GM21367 (cell line): ENCODE data around the gene ST6GAL1.

Source experiments
- ATAC-seq: cut with Tn5 transposase; IDR thresholded peaks from one replicate; pipeline ENCODE4 v1.9.1; 2021; ENCODE audit not compliant: unreplicated experiment

Gene ST6GAL1

DNA sequence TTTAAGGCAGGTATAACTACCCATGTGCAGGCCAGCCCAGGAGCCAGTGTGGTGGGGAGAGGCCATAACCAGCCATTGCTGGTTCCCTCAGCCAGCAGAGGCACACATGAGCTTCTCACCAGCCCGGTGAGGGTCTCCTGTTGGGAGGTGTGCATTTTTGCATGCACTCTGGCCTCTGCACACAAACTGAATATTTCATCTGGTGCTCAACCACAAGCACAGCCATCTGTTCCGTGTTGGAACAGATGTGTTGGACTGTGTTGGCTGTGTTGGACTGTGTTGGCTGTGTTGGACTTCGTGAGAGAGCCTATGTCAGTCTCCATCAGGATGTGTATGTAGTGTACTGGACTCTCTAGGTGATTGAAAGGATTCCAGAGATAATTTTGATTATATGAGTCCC, 141.8 kb downstream of the ST6GAL1 start:
- no peak for ATAC-seq

DNA sequence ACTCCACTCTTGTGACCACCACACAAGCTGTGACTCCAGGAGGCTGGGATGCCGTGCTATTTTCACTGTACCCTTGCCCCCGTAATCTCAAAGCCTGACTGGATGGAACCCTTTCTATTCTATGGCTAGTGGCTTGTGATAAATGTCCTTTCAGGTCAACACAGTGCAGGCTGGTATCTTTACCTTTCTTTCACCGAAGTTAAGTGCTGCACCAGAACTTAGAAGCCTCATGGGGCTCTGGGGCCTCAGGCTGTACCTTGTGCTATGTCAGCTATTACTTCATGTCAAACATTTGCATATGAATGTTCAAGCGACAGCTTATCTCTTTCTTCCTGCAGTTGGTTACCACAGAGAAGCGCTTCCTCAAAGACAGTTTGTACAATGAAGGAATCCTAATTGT, 142.2 kb downstream of the ST6GAL1 start:
- ATAC-seq: no peak

DNA sequence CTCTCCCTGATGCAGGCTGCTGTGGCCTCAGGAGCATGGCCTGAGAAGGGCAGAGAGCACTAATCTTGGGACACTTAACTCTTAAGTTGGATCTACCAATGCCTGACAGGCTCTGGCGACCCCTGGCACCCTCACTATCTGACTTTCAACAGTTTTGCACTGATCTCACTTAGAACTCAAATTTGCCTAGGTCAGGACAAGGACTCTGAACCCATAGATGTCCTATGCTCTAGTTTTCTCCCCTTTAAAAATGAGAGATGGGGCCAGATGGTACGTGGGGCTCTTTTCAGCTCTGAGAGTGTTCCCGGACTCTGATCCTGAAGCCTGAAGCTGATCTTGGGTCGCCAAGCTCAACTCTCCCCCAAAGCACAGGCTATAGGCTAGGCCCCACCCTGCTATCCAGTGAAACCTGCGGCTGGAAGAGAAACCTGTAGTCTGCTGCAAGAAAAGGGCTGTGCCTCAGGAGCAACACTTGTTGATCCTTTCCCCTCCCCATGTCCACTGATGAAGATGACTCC, 143.3 kb downstream of the ST6GAL1 start:
- ATAC-seq: no peak

DNA sequence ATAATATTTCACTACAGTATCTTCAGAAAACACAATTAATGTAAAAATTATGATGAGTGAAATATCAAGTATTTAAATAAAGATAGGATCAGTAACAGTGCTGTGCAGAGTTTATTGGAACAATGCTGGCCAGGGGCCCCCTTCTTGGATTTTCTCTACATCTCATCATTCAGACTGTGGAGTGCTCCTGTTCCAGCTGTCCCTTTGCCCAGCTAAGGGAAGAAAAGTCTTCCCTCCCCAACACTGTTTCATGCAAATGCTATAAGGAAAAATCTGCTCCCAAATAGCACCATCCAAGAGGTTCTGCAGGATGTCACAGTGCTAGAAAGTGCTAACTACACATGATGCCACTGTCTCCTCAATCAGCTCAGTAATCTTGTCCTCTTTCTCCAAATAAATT, 144.5 kb downstream of the ST6GAL1 start:
- ATAC-seq: no peak

DNA sequence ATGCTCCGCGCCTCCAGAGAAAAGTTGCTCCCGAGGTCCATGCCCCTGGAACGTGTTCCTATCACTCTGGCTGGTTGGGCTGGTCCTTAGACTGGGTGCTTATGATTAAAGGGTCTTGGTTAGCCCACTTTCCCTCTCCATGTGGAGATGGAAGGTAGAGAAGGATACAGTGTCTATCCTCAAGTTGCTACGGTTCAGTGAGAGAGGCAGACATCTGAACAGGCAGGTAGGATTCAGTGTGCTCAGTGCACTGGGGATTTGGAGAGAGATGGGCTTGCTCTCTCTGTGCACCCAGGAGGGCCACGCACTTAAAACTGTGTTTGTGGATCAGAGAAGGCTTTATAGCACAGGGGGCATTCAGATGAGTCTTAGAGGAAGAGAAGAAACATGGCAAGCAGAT, 146.0 kb downstream of the ST6GAL1 start:
- ATAC-seq: no peak

DNA sequence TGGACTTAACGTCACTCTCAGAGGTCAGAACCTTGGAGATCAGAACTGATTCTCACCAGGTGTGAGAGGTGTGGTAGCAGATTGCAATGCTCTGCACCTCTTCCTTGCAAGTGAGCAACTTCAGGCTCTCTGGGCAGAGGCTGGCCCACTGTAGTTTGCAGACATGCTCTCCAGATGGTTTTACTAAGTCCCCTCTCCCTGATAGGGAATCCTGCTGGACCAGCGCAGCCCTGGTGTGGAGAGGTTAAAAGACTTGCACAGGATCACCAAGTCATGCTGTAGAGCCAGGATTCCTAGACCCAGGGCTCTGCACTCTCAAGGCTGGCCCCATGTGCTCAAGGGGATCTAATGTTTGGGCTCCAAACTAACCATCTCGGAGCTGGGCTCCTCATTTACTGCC, 146.8 kb downstream of the ST6GAL1 start:
- ATAC-seq: no peak

DNA sequence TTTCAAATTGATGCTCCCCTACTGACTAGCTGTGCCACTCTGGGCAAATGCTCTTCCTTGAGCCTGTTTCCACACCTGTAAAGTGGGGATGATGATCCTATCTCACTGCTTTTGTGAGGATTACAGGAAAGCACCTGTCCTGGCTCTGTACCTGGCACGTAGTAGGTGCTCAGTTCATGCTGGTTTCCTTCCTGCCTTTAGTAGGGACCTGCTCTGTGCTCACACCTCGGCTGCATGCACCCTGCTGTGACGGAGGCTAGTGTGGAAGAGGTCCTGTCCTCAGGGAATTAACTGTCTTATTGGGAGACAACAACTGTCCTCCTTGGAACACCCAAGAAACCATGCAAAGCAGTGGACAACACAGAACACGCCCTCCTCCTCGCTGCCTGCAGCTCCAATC, 147.2 kb downstream of the ST6GAL1 start:
- no peak for ATAC-seq

DNA sequence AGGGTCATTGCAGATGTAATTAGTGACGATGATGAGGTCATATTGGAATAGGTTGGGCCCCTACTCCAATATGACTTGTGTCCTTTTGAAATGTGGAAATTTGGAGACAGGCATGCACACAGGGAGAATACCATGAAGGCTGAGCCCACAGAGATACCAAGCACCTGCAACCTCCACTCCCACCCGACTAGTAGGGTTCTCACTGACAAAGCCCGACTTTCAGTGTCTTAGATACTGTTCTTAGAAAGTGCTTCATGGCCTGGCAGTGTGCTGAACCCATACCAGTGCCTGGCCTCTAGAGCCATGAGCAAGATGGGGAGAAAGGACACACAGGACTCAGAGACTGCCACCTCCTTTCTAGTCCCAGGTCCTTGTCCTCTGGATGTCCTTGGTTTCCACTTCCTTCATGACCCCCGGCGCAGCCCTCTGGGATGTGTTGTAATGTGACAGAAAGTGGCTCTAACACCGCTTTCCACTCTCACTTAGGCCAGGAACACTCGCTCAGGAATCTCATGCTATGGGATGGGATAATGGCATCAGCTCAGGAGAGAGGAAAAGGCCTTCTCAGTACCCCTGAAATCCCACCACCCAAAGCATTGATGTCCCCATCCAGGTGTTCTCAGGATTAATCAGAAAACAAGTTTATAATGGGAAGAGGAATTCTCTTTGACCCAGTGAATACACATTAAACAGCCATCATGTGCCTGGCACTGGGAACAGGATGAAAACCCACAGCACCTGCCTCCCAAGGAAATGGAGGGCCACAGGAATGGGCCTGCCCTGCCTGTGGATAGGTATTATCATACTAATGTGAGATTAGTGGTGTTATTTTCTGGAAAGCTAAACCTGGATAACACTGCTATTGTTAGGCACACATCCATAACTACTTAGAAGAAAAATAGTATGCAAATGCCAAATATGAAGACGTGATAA, 149.0 kb downstream of the ST6GAL1 start:
- ATAC-seq: no peak

DNA sequence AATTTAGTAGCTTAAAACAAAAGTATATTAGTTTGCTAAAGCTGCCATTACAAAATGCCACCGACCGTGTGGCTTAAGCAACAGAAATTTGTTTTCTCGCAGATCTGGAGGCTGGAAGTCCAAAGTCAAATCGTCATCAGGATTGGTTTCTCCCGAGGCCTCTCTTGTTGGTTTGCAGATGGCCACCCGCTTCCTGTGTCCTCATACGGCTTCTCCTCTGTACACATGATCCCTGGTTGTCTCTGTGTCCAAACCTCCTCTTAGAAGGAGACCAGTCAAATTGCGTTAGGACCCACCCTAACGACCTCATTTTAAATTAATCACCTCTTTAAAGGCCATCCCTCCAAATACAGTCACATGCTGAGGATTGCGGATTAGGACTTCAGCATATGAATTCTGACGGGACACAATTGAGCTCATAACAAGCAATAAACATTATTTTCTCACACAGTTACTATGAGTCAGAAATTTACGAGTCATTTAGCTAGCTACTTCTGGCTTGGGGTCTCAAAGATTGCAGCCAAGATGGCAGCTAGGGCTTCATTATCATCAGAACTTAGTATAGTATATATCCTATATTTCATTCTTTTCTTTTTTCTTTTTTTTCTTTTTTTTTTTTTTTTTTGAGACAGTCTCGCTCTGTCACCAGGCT, 150.6 kb downstream of the ST6GAL1 start:
- no peak for ATAC-seq

DNA sequence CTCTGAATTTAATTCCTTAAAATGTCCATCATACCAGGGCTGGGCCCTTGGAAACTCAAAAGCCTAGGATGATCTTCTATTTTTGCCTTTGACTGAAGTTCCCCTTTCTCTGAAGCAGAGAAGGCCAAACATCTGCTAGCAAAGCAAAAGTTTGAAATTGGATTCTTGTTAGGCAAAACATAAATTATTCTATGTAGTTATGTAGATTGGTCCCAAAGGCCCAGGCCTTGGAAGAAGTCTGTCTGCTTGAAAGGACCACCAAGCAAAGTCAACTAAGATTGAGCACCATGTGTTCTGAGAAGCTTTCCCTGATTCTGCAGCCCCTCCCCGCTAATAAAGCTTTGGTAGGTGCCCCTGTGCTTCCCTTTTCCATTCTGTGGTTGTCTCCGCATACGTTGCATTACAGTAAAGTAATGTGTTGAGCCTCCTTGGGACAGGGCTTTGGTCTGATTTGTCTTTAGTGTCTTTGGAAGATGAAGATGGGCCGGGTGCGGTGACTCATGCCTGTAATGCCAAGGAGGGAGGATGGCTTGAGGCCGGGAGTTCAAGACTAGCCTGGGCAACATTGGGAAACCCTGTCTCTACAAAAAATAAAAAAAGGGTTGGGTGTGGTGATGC, 152.5 kb downstream of the ST6GAL1 start:
- ATAC-seq: no peak

DNA sequence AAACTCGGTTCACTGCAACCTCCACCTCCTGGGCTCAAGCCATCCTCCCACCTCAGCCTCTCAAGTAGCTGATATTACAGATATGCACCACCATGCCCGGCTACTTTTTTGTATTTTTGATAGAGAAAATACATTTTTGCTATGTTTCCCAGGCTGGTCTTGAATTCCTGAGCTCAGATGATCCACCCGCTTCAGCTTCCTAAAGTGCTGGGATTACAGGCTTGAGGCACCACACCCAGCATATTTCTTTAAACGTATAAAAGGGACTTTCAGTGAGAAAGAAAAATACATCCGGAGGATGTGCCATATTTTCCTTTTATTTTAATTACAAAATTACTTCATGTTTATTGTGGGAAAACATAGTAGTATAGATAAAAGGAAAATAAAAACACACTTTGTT, 153.8 kb downstream of the ST6GAL1 start:
- ATAC-seq: no peak

DNA sequence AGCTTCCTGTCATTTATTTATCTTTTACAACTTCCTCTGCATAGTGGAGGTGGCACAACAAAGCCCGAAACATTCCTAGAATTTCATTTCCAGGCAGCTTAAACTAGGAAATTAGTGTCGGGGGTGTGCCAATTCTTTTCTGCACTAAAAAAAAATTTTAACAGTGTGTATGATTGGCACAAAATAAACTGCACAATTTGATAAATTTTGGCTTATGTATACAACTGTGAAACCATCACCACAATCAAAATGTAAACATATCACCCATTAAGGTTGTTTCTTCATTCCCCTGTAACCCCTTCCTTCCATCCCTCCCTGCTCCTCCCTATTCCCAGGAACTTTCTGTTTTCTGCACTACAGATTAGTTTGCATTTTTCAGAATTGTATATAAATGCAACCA, 154.3 kb downstream of the ST6GAL1 start:
- ATAC-seq: no peak

DNA sequence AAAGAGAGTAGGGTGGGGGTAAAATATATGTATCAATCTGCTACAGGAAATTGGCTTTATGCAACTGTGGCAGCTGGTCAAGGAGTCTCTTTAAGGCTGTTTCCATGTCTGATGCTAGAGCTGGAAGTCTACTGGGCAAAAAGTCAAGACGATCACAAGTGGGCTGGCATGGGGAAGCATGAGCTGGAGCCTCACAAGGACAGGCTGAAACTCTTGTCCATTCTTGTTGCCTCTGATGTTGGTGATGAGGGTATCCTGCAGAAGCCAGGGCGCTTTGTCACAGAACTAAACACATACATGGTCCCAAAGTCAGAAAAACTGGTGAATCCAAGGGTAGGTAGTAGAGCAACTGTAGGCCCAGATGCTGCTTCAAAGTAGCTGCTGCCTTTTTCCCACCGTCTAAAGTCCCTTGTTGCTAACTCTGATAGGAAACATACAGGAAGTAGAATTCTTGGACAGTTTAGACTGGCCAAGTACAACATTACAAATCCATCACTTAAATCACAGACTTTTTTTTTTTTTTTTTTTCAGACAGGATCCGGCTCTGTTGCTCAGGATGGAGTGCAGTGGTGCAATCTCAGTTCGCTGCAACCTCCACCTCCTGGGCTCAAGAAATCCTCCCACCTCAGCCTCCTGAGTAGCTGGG, 154.8 kb downstream of the ST6GAL1 start:
- no peak for ATAC-seq

DNA sequence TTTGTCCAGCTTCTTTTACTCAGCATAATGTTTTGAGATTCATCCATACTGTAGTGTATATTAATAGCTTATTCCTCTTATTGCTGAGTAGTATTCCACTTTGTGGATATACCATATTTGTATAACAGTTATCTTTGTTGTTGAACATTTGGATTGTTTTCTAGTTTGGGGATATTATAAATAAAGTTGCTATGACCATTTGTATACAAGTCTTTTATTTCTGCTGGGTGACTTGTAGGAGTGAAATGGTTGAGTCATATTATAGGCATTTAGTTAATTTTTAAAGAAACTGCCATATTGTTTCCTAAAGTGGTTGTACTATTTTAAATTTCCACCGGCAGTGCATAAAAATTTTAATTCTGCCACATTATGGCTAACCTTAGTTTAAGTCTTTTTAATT, 155.6 kb downstream of the ST6GAL1 start:
- no peak for ATAC-seq

DNA sequence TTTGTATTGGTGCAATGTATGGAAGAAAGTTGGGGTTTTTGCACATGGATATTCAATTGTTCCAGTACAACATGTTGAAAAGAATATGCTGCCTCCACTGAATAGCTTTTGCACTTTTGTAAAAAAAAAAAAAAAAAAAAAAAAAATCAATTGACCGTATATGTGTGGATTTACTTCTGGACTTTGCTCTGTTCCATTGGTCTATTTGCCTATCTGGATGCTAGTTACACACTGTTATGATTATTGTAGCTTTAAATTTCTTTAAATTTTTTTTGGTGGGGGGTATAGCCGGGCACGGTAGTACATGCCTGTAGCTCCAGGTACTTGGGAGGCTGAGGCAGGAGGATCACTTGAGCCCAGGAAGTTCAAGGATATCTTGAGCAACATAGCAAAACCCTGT, 156.5 kb downstream of the ST6GAL1 start:
- ATAC-seq: no peak

DNA sequence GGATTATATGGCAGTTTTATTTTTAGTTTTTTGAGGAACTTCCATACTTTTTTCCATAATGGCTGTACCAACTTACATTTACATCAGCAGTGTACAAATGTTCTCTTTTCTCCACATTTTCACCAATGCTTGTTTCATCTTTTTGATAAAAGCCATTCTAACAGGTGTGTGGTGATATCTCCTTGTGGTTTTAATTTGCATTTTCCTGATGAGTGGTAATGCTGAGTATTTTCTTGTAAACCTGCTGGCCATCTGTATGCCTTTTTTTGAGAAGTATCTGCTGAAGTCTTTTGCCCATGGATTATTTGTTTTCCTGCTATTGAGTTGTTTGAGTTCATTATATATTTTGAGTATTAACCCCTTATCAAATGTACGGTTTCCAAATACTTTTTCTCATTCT, 158.4 kb downstream of the ST6GAL1 start:
- no peak for ATAC-seq

DNA sequence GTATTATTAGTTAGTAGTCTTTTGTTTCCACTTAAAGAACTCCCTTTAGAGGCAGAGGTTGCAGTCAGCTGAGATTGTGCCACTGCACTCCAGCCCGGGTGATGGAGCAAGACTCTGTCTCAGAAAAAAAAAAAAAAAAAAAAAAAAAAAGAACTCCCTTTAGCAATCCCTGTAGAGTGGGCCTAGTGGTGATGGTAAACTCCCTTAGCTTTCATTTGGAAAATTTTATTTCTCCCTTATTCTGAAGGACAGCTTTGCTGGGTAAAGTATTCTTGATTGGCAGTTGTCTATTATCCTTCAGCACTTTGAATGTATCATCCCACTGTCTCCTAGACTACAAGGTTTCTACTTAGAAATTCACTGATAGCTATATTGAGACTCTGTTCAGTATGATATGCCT, 163.0 kb downstream of the ST6GAL1 start:
- no peak for ATAC-seq

DNA sequence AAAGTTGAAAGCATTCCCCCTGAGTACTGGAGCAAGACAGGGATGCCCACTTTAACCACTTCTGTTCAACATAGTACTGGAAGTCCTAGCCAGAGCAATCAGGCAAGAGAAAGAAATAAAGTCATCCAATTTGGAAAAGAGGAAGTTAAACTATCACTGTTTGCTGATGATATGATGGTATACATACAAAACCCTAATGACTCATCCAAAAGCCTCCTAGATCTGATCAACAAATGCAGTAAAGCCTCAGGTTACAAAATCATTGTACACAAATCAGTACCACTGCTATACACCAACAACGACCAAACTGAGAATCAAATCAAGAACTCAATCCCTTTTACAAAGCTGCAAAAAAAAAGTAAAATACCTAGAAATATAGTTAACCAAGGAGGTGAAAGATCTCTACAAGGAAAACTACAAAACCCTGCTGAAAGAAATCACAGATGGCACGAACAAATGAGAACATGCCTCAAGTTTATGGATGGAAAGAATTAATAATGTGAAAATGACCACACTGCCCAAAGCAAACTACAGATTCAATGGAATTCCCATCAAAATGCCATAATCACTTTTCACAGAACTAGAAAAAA, 168.7 kb downstream of the ST6GAL1 start:
- ATAC-seq: no peak

DNA sequence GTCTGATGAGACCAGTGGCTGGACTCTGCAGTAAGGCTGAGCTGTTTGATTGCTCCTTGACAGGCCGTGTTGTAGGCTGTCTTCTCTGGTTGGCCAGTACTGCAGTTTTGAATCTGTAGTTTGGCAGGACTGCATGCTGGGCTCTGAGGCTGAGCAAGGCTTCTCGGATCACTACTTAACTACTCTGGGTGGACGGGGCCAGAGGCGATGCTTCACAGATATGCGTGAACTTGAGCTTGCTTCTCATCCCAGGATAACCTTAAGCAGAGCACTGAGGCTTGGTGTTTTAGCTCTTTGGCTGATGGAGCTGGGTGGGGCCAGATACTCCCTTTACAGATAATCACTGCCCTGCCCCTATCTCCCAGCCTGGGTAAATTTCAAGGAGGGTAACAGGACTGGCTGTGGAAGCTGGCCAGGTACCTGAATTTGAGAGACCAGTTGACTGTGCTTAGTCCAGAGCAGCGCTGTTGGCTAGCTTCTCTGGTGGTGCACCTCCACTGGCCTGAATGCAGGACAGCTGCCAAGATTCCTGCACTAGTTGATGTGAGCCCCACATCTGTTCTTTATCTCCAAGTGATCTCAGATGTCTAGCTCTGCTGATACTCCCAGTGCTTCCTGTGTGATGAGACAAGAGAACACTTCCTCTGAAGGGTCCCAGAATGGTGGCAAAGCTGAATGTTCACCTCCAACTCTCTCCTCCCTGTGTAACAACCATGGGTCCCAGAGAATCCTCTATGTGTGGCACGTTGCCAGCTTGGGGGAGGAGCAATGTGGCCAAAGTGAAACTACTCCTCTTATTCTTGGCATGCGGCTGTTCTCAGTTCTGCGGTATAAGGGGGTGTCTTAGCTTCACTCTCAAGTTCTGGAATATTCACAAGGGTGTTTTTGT, 171.1 kb downstream of the ST6GAL1 start:
- peak; percentile 39 for ATAC-seq

DNA sequence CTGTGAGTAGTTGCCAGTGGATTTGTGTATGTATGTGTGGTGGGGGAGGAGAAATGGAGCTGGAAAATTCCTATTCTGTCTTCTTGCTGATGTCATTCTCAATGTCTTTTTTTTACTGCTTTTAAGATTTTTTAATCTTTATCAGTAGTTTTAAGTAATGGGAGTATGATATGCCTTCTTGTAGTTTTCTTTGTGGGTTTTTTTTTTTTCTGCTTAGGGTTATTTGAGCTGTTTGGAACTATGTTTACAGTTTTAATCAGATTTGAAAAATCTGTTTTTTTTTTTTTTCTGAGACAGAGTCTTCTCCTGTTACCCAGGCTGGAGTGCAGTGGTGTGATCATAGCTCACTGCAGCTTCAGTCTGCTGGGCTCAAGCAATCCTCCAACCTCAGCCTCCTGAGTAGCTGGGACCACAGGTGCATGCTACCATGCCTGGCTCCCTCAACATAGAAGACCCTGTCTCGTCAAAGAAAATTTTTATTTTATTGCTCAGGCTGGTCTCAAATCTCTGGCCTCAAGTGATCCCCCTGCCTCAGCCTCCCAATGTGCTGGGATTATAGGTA, 171.8 kb downstream of the ST6GAL1 start:
- ATAC-seq: no peak
